Spleen (tissue), 7 donors: ENCODE results near the gene SDHC.

Source experiments
- POLR2A ChIP-seq, 3 donors: fragments of 450-650 bp; IDR thresholded peaks; one replicate each; pipeline ENCODE4 v1.5.1; 2017; ENCODE audit warnings: antibody characterized with exemption in 3 of 3, mild to moderate bottlenecking in 1 of 3
- POLR2AphosphoS5 ChIP-seq, 3 donors: sonication (generic); formaldehyde crosslinking; IDR thresholded peaks; one replicate each; pipeline ENCODE4 v1.5.1; 2017; ENCODE audit warnings: antibody characterized with exemption in 3 of 3
- TF ChIP-seq, protein P1 (sequence below), 11 experiments: fragments of 200-600 bp in 7 of 11; fragments of 450-650 bp in 4 of 11; sonication (generic) in 4 of 11; IDR thresholded peaks in 8 of 11; conservative IDR thresholded peaks in 3 of 11; 1 replicate in 7 of 11; 2 replicates in 4 of 11; pipeline versions ENCODE4 v1.4.0 to v1.8.0; 2016 to 2021; ENCODE audit warnings: antibody characterized with exemption in 11 of 11, inconsistent platforms in 4 of 11, mild to moderate bottlenecking in 1 of 11
- donor health status: DM: no; HTN: no; CAD: no; lungs with moderate emphysema.
- donor health status: DM: no; HTN: no; CAD: no.
- donor health status: DM: no; HTN: no; CAD: no.

DNA sequence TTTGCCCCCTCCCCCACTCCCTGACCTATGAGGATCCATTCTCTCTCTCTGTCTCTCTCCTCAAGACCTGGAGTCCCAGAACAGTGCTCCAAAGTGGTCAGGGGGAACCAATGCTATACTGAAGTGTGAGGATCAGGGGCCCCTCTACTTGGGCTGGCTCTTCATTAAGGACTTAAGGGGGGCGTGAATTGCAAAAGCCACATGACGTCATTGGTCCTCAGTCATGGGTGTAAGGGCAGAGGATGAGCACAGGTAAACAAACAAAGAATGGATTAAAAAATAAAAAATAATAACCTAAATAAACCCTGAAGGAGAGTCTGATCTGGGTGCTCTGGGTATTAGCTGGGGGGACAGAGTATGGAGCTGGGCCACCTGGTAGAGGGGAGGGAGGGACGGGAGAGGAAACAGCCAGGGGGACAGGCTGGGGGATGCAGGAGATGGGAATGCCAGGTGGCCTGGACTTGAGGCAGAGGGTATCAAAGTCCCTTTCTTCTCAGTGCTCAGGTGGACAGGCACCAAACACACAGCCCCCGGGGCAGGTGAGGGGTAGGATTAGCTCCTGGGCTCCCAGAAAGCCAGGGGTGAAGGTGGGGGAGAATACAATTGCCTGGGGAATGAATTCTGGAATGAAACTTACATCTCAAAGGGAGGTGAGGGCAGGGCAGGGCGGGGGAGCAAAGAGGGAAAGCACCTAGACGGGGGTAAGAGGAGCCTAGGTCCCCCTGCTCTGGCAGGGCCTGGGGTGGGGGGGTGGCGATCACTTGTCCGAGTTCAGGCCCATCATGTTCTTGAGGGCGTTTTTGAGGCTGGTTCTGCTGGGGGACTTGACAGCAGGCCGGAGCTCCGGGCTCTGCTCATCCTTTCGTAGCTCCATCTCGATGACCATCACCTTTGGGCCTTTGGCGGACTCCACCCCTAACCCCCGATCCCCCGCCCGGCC is 9.0 kb upstream of the SDHC start:
- TF ChIP-seq, protein P1, sequence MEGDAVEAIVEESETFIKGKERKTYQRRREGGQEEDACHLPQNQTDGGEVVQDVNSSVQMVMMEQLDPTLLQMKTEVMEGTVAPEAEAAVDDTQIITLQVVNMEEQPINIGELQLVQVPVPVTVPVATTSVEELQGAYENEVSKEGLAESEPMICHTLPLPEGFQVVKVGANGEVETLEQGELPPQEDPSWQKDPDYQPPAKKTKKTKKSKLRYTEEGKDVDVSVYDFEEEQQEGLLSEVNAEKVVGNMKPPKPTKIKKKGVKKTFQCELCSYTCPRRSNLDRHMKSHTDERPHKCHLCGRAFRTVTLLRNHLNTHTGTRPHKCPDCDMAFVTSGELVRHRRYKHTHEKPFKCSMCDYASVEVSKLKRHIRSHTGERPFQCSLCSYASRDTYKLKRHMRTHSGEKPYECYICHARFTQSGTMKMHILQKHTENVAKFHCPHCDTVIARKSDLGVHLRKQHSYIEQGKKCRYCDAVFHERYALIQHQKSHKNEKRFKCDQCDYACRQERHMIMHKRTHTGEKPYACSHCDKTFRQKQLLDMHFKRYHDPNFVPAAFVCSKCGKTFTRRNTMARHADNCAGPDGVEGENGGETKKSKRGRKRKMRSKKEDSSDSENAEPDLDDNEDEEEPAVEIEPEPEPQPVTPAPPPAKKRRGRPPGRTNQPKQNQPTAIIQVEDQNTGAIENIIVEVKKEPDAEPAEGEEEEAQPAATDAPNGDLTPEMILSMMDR (IDR thresholded peaks at IDR 0.05 in 8 of 11, conservative IDR thresholded peaks at IDR 0.05 in 3 of 11), result no peak
- no peak for TF ChIP-seq POLR2AphosphoS5 (IDR thresholded peaks at IDR 0.05)
- TF ChIP-seq POLR2A (IDR thresholded peaks at IDR 0.05), result no peak
